MM.1S (cell line): ENCODE data around the gene SSBP4.

Source experiments
- CTCF ChIP-seq: fragments of 300-600 bp; sonication (generic); IDR thresholded peaks from 2 replicates; pipeline ENCODE4 v1.5.1; 2016; ENCODE audit warnings: antibody characterized with exemption, low read length, mixed read lengths
- EZH2 ChIP-seq: fragments of 300-600 bp; sonication (generic); optimal IDR thresholded peaks from 2 replicates; pipeline ENCODE3; 2017; ENCODE audit warnings: low read depth, mild to moderate bottlenecking, antibody characterized with exemption, low read length, mixed read lengths
- EZH2phosphoT487 ChIP-seq: fragments of 300-600 bp; sonication (generic); IDR thresholded peaks from 2 replicates; pipeline ENCODE4 v1.6.1; 2018; ENCODE audit warnings: antibody characterized with exemption, low read length

DNA sequence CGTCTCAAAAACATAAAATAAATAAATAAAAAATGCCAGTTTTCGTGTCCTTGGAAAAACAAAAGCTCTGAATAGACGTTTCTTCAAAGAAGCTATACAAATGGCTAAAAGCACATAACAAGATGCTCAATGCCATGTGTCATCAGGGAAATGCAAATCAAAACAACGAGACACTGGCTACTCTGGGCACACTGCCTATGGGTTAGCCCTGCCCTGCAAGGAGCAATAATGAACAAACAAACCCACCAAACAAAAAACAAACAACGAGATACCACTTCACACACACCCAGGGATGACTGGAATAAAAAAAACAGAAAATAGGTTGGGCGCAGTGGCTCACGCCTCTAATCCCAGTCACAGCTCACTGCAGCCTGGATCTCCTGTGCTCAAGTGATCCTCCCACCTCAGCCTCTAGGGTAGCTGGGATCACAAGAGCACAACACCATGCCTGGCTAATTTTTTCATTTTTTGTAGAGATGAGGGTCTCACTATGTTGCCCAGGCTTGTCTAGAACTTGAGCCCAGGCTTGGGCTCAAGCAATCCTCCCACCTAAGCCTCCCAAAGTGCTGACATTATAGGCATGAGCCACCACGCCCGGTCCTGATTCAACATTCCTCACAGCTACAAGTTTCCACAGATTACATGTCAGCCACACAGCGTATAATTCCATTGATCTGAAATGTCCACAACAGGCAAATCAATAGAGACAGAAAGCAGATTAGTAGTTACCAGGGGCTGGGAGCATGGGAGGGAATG, 34.2 kb downstream of the SSBP4 start:
- TF ChIP-seq CTCF, result no peak
- TF ChIP-seq EZH2, result no peak
- no peak for TF ChIP-seq EZH2phosphoT487
